Activated T-helper 1 cell treated with Interleukin-2 at 50 U/mL for 16 hours (primary cell): ENCODE results near the gene LRRIQ4.

Source experiments
- DNase-seq: peaks from one replicate; pipeline ENCODE4 v3.0.0-alpha.2; 2020; ENCODE audit warnings: low read depth

Gene LRRIQ4

GRCh38 chr3:169812332-169813235 lies at the start of gene LRRIQ4, which contains the start of gene LRRC34:
LRRIQ4 (plus strand) TSS chr3:169812870; CDS start chr3:169821922, 9,052 bp downstream.
LRRC34 (minus strand) TSS chr3:169812904; CDS start chr3:169812548, 356 bp downstream.
- peak; percentile 42 for DNase-seq

GRCh38 chr3:169764312-169764881 lies 48.3 kb upstream of the LRRIQ4 start:
- peak; percentile 47 for DNase-seq

DNA sequence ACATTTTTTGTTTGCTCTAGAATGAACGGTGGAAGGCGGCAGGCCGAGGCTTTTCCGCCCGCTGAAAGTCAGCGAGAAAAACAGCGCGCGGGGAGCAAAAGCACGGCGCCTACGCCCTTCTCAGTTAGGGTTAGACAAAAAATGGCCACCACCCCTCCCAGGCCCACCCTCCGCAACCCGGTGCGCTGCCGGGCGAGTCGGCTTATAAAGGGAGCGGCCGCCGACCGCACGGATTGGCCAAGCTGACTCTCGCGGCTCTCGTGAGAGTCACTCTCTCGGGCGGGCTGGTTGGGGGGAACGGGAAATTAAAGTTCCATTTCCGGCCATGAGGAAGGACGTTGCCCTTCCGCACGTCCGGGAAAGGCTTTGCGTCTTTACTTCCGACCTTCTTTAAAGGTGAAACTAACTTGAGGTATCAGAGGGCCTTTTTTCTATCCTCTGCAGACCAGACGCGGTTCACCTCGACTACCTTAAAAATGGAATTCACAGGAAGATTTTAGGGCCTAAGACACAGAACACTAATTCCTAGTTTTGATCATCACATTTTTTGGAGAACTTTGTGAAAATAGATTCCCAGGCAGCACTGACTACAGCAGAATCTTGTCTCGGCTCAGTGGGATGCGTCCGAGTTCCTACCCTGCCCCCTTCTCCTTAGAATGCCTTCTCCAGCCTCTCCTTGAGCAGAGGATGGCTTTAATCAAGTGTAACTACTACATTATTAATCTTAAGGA lies 47.6 kb upstream of the LRRIQ4 start, which contains the start of gene TERC:
Gene TERC (minus strand): TSS at position 179 of the 731 bp plus-strand sequence.
- DNase-seq: peak; percentile 88

GRCh38 chr3:169769287-169770181 lies 43.1 kb upstream of the LRRIQ4 start, which contains the start of gene ACTRT3:
ACTRT3 (minus strand) TSS chr3:169769561; CDS start chr3:169769520, 41 bp downstream.
- peak; percentile 43 for DNase-seq

DNA sequence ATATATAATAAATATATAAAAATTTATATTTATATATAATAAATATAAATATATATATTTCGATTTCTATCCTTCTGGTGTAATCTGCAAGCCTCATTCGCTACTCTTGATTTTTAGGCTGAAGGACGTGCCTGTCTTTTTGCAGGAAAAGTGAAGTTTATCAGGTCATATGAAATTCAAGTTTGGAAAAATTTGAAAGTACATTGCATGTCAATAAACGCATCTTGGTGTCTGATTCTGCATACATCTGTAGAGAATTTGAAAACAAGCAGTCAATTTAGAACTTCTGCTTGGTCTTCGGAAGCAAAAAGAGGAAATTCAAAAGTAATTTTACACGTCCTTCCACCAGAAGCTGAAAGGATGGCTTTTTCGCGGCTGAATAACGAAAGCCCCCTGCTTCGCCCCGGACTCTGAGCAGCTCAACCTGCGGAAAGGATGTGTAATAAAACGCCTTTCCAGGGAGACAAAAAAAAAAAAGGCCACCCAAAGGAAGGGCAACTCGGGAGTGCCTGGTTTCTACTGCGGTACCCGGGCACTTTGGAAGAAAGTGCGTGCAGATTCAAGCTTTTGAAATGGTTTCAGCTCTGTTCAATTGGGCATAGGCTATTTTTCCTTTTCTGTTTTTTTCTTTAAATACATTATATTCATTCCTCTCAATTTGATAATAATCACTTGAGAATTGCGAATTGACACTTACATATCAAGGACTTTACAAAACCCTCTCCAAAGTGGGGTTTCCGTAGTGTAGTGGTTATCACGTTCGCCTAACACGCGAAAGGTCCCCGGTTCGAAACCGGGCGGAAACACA lies 41.0 kb upstream of the LRRIQ4 start:
- DNase-seq: no peak

- peak; percentile 37 for DNase-seq
Observed at GRCh38 chr3:169772305-169772896, 40.3 kb upstream of the LRRIQ4 start.

DNA sequence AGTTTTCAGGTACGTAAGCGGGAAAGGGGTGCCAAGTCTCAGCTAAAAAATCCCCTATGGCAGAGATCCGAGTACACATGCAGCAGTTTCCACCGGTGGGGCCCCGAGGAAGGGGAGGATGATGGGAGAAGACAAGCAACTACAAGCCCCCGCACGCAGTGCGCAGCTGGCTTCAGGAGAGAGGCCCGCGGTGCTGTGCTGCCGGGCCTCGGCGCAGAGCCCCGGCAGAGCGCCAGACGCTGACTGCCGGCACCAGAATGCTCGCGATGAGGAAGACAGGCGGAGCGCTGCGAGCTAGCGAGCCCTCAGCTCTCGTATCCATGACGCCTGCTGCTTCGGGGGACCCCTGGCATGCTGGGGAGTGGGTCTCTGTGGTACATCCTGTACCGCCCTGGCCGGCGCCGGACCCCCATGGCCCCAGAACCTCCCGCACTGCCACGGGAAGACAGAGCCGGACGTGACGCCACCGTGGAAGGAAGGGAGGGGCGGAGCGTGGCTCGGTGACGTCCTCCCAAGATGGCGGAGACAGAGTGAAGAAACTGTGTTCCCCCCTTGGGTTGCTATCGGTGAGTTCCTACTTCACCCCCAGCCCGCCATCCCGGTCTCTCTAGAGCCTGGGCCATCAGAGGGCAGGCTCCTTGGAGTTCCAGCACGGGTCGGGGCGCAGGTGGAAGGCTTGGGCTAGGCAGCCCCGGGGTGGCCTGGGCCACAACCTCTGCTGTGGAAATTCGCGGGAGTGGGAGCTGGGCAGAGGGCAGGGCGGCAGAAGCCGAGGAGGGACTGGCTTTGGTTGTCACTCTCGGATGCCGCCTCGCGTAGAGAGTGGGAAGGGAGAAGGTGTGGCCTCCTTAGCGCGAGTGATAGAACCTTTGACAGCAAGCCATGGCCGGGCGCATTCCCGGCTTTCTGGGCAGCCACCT lies 39.5 kb upstream of the LRRIQ4 start, which contains the start of gene MYNN:
Gene MYNN (plus strand): TSS at position 500 of the 920 bp plus-strand sequence. CDS start 900 bp downstream, outside the sequence.
- DNase-seq: peak; percentile 84

- no peak for DNase-seq
Observed at GRCh38 chr3:169774186-169774585, 38.5 kb upstream of the LRRIQ4 start.

GRCh38 chr3:169777822-169778221 lies 34.8 kb upstream of the LRRIQ4 start:
- DNase-seq: no peak

GRCh38 chr3:169780742-169781141 lies 31.9 kb upstream of the LRRIQ4 start:
- no peak for DNase-seq

- no peak for DNase-seq
Observed at GRCh38 chr3:169781209-169781855, 31.3 kb upstream of the LRRIQ4 start.

- no peak for DNase-seq
Observed at GRCh38 chr3:169787120-169787519, 25.6 kb upstream of the LRRIQ4 start.

GRCh38 chr3:169787791-169788190 lies 24.9 kb upstream of the LRRIQ4 start:
- no peak for DNase-seq

- no peak for DNase-seq
Observed at GRCh38 chr3:169790219-169790618, 22.5 kb upstream of the LRRIQ4 start.

DNA sequence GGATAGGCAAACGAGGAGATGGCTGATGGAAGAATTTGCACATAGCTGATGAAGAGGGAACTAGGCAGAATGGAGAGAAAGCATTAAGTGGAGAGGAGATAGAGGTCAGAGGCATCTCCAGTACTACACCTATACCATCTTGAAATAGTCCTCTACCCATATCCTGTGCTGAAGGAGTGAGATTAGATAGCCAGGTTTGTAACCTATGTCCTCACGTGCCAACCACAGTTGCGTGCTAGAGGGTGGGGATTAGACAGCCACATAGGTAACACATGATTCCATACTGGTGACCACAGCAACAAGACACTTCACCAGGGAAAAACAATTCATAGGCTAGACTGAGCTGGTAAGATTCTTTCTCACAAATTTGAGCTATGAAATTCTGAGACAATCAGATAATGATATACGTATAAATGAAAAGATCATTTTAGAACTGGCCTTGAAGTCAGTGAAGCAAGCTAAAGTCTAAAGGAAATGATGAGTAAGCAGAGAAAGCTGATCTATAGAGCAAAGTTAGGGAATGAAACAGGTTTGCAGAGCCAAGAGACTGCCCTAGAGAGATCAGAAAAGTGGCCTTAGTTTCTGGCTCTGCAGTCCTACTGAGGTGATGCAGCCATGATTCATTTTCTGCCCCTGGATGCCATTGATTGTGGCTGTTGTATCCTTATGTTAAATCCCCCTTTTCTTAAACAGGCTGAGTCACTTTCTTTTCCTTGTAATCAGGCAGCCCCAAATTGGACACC lies 21.8 kb upstream of the LRRIQ4 start:
- DNase-seq: no peak

- no peak for DNase-seq
Observed at GRCh38 chr3:169792359-169792758, 20.3 kb upstream of the LRRIQ4 start.

GRCh38 chr3:169804681-169805080 lies 8.0 kb upstream of the LRRIQ4 start:
- no peak for DNase-seq
